HG02852 (cell line): ENCODE results near the gene CSPG4.
"Not testable (repeated sequence)": the region's sequence is repeated elsewhere in the genome, so short reads cannot be mapped to it uniquely, and the experiment has no call there.

ENCODE experiments used
- ATAC-seq: cut with Tn5 transposase; IDR thresholded peaks from one replicate; pipeline ENCODE4 v1.9.1; 2021; ENCODE audit warnings: mild to moderate bottlenecking, moderate library complexity; ENCODE audit not compliant: unreplicated experiment

The CSPG4 gene

DNA sequence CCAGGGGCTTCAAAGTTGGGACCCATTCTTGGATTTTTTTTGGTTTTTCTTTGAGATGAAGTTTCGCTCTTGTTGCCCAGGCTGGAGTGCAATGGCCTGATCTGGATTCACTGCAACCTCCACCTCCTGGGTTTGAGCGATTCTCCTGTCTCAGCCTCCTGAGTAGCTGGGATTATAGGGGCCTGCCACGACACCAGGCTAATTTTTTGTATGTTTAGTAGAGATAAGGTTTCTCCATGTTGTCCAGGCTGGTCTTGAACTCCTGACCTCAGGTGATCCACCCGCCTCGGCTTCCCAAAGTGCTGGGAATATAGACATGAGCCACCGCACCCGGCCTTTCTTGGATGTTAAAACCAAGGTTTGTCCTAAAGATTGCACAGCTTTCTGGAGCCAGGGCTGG, 78.7 kb downstream of the CSPG4 start:
- not testable (repeated sequence) for ATAC-seq

DNA sequence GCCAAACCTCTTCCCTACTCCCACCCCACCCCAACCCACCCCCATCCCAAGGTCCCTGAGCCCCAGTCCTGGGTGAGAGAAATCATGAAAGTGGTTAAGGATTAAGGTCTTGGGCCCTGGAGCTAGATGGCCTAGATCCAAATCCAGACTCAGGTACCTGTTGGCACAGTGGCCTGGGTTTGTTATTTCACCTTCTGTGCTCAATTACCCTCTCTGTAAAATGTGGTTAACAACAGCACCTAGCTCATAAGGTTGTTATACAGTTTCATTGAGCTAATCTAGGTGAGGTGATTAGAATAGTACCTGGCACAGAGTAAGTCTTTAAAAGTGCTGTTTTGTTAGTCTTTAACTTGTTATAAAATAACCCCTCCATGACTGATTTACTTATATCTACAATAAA, 80.7 kb downstream of the CSPG4 start:
- no peak for ATAC-seq

DNA sequence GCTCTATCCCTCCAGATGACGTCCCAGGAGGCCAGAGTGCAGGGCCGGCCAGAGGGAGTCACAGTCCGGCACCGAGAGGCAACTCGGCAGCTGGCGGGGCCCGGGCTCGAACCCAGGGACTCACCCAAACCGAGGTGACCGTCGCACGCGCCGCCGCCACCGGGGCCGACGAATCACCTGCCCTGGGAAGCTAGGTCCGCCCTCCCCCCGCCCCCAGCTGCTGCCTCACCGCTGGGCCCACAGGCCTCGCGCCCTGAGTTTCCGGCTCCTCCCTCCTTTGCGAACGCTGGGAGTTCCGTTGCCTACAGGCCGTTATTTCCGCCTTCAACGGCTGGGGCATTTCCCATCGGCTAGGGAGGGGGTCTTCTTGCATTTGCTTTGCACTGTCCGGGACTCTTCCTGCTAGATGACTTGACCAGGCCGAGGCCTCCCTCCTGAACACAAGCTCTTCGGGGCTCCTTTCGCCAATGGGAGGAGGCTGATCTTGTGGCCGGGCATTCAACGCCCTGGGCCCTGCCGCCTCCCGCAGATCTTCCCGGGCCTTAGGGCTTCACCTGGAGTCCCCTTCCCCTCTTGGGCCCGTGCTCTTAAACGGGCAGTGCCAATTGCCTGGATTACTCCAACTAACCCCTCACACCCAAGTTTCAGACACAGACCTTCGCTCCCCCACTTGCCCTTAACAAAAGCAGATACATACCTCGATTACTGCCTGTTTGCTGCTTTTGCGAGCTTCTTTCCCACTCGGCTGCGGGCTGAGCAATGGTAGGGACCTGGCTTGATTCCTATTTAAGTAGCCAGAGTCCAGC, 86.9 kb downstream of the CSPG4 start, which contains the start of gene SNUPN:
Gene SNUPN (minus strand): TSS at position 184 of the 806 bp plus-strand sequence. CDS start 4,674 bp downstream, outside the sequence.
- ATAC-seq, result peak; percentile 75
